H1 (cell line): Measurements from ENCODE around the gene COMMD7. TPM values are rescaled to one million over a fixed set of nuclear protein-coding genes. Genes with fewer than 3 reads are reported as not detected.

Experiments used
- ATF2 ChIP-seq: IDR thresholded peaks from 2 replicates; pipeline ENCODE4 v1.6.1; 2012; ENCODE audit warnings: low read length, inconsistent platforms
- CEBPB ChIP-seq: IDR thresholded peaks from 2 replicates; pipeline ENCODE4 v1.6.1; 2012; ENCODE audit warnings: low read depth, low read length
- CHD1 ChIP-seq: IDR thresholded peaks from 2 replicates; pipeline ENCODE4 v1.6.1; 2012; ENCODE audit warnings: low read depth, low read length, improper control_type of control experiment
- CTBP2 ChIP-seq: IDR thresholded peaks from 2 replicates; pipeline ENCODE4 v1.7.0; 2011; ENCODE audit warnings: borderline replicate concordance, mild to moderate bottlenecking, moderate library complexity, mixed read lengths, low read length; ENCODE audit not compliant: insufficient read depth, insufficient read length
- FOSL1 ChIP-seq: IDR thresholded peaks from 2 replicates; pipeline ENCODE4 v1.6.1; 2011; ENCODE audit warnings: mild to moderate bottlenecking, low read depth, low read length, moderate library complexity; ENCODE audit not compliant: insufficient read depth
- JUN ChIP-seq: IDR thresholded peaks from 2 replicates; pipeline ENCODE4 v1.6.1; 2011; ENCODE audit warnings: low read depth, mild to moderate bottlenecking, improper control_type of control experiment, low read length
- PHF8 ChIP-seq: fragments of 200-600 bp; sonication (generic); conservative IDR thresholded peaks from 2 replicates; pipeline ENCODE4 v1.7.1; 2012; ENCODE audit warnings: low read depth, mild to moderate bottlenecking, inconsistent platforms, low read length, moderate library complexity
- POLR2A ChIP-seq, 2 experiments: IDR thresholded peaks; 1 replicate in 1 of 2; 2 replicates in 1 of 2; pipeline ENCODE4 v1.6.1; 2011; ENCODE audit warnings: low read depth in 2 of 2, low read length in 2 of 2, mild to moderate bottlenecking in 2 of 2; ENCODE audit errors: control extremely low read depth in 1 of 2
- RAD21 ChIP-seq, 2 experiments: IDR thresholded peaks in 1 of 2; conservative IDR thresholded peaks in 1 of 2; 2 replicates each; pipeline ENCODE4 v1.6.1; 2011; ENCODE audit warnings: low read depth in 2 of 2, low read length in 2 of 2, improper control_type of control experiment in 1 of 2, inconsistent platforms in 1 of 2, mild to moderate bottlenecking in 1 of 2, moderate library complexity in 1 of 2
- RFX5 ChIP-seq: IDR thresholded peaks from 2 replicates; pipeline ENCODE4 v1.6.1; 2011; ENCODE audit warnings: low read depth, low read length, improper control_type of control experiment, borderline replicate concordance
- SP1 ChIP-seq: IDR thresholded peaks from 2 replicates; pipeline ENCODE4 v1.6.1; 2011; ENCODE audit warnings: low read depth, low read length
- SRF ChIP-seq: IDR thresholded peaks from 2 replicates; pipeline ENCODE4 v1.6.1; 2011; ENCODE audit warnings: mild to moderate bottlenecking, low read depth, low read length, moderate library complexity
- TAF1 ChIP-seq: IDR thresholded peaks from 2 replicates; pipeline ENCODE4 v1.6.1; 2011; ENCODE audit warnings: mild to moderate bottlenecking, low read depth, low read length
- TAF7 ChIP-seq: optimal IDR thresholded peaks from 2 replicates; pipeline ENCODE3; 2011; ENCODE audit warnings: low read depth, mild to moderate bottlenecking, inconsistent platforms, low read length, moderate library complexity, borderline replicate concordance
- TBP ChIP-seq: IDR thresholded peaks from 2 replicates; pipeline ENCODE4 v1.6.1; 2011; ENCODE audit warnings: low read depth, low read length, improper control_type of control experiment
- TEAD4 ChIP-seq: IDR thresholded peaks from 2 replicates; pipeline ENCODE4 v1.6.1; 2012; ENCODE audit warnings: low read depth, low read length, inconsistent platforms, mixed read lengths
- polyA plus RNA-seq, 7 experiments: library from polyadenylated mRNA; depleted of rRNA in 3 of 7; stranded (reverse) in 5 of 7; unstranded in 2 of 7; fragments of >200 nt in 5 of 7; fragments of 200-250 nt in 2 of 7; gene quantifications; 1 replicate in 5 of 7; 2 replicates in 1 of 7; 4 replicates in 1 of 7; pipeline versions ENCODE4 v1.2.1 to v1.2.3, GENCODE V29; 2011 to 2013; ENCODE audit warnings: missing spikeins in 2 of 7, mixed read lengths in 2 of 7
- total RNA-seq: library from RNA; stranded (reverse); fragmentation: NEBNext Ultra II Directional; extraction: Animal tissue kit (Norgen Biotek cat#: 25700); gene quantifications from 2 replicates; pipeline ENCODE4 v1.2.1, GENCODE V29; 2021
- TF ChIP-seq, protein P1 (sequence below), 3 experiments: IDR thresholded peaks; 1 replicate in 2 of 3; 2 replicates in 1 of 3; pipeline versions ENCODE4 v1.5.1 to v1.6.1; 2011; ENCODE audit warnings: low read length in 3 of 3, mild to moderate bottlenecking in 3 of 3, inconsistent platforms in 2 of 3, low read depth in 1 of 3, moderate library complexity in 1 of 3; ENCODE audit not compliant: insufficient read depth in 1 of 3; ENCODE audit errors: control extremely low read depth in 1 of 3

COMMD7 gene
- total and polyA plus RNA-seq, 2 of the 8 experiments (the other 6 are each of a cell fraction or from before 2014, with no cell fraction given) = 39.4 to 48.9 TPM

GRCh38 chr20:32764005-32764960, 21.0 kb upstream of the COMMD7 start (continued):
- TF ChIP-seq RAD21 (IDR thresholded peaks at IDR 0.05 in 1 of 2, conservative IDR thresholded peaks at IDR 0.05 in 1 of 2; ENCODE audit: low read depth in 2 of 2, low read length in 2 of 2) (peak in 1 of 2 experiments; percentile 2; a peak in 1 of 4 replicates), FOSL1 (no peak), SP1 (peak; percentile 72), ATF2 (no peak), CEBPB (no peak), RFX5 (no peak), POLR2A (IDR thresholded peaks at IDR 0.05; ENCODE audit: control extremely low read depth in 1 of 2, low read depth in 2 of 2, low read length in 2 of 2) (peak; percentile 74 to 76), JUN (no peak), SRF (no peak), CTBP2 (peak; percentile 86), TEAD4 (no peak), PHF8 (peak; percentile 40; the same call in 1 of the 2 replicates), TAF7 (peak; percentile 70), TAF1 (peak; percentile 54; the same call in 1 of the 2 replicates), TBP (peak; percentile 59; the same call in 1 of the 2 replicates), CHD1 (no peak)
- TF ChIP-seq, protein P1, sequence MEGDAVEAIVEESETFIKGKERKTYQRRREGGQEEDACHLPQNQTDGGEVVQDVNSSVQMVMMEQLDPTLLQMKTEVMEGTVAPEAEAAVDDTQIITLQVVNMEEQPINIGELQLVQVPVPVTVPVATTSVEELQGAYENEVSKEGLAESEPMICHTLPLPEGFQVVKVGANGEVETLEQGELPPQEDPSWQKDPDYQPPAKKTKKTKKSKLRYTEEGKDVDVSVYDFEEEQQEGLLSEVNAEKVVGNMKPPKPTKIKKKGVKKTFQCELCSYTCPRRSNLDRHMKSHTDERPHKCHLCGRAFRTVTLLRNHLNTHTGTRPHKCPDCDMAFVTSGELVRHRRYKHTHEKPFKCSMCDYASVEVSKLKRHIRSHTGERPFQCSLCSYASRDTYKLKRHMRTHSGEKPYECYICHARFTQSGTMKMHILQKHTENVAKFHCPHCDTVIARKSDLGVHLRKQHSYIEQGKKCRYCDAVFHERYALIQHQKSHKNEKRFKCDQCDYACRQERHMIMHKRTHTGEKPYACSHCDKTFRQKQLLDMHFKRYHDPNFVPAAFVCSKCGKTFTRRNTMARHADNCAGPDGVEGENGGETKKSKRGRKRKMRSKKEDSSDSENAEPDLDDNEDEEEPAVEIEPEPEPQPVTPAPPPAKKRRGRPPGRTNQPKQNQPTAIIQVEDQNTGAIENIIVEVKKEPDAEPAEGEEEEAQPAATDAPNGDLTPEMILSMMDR (IDR thresholded peaks at IDR 0.05; ENCODE audit: control extremely low read depth in 1 of 3, insufficient read depth in 1 of 3, low read depth in 1 of 3, low read length in 3 of 3) = no peak
